Muscle of back (tissue), 11 donors: ENCODE measurements around the gene RELL1. TPM values are rescaled to one million over a fixed set of nuclear protein-coding genes. Genes with fewer than 3 reads are reported as not detected.
A peak's percentile ranks its signal among the peaks of the same experiment; 100 is the strongest.
"Not testable (repeated sequence)": the region's sequence is repeated elsewhere in the genome, so short reads cannot be mapped to it uniquely, and the experiment has no call there.

Experiments used
- DNase-seq, 3 donors: peaks; one replicate each; pipeline versions ENCODE4 v3.0.0 to v3.0.0-alpha.2; 2013
- polyA plus RNA-seq, 10 donors: library from polyadenylated mRNA; unstranded; fragments of 120-200 nt; gene quantifications; one replicate each; pipeline ENCODE4 v1.2.1, GENCODE V29; 2013; ENCODE audit not compliant: insufficient read length in 10 of 10

RELL1 gene
- polyA plus RNA-seq, 10 donors = 10.3 to 15.8 (median 13.9) TPM

GRCh38 chr4:37693450-37694190 lies 7.4 kb upstream of the RELL1 start:
- peak in 1 of 3 donors; percentile 77 for DNase-seq

DNA sequence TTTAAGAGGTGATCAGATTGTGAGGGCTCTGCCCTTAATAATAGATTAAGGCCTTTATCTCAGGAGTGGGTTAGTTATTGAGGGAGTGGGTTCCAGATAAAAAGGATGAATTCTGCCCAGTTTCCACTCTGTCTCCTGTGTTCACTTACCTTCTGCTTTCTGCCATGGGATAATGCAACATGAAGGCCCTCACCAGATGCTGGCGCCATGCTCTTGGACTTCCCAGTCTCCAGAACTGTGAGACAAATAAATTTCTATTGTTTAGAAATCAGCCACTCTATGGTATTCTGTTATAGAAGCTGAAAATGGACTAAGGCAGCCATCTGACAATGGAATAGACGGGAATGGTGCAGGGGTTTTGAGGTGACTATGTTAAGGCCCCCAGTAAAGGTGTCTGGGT lies 6.9 kb upstream of the RELL1 start:
- no peak for DNase-seq

GRCh38 chr4:37690976-37691375 lies 4.8 kb upstream of the RELL1 start:
- DNase-seq = no peak

GRCh38 chr4:37689353-37690095 lies 3.3 kb upstream of the RELL1 start:
- DNase-seq = no peak

DNA sequence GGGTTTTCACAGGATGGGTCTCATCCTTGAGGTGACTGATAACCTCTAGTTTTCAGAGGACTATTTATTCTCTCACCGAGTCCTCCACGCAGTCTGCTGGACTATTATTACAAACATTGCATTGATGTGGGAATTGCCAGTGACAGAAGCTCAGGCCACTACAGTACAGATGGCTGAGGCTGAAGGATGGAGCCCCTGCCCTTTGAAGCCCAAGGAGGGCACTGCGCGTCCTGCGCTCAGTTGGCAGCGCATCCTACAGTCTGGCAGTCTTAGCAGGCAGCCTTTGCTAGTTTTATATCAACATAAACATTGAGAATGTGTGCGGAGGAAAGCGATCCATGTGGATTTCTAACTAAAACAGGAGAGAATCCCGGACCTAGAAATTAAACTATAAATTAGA lies 1.5 kb upstream of the RELL1 start:
- DNase-seq = no peak

GRCh38 chr4:37687194-37687562 lies 1.0 kb upstream of the RELL1 start:
- no peak for DNase-seq

- DNase-seq = peak in 2 of 3 donors; percentile 35 to 59
These were observed 278 bp downstream of the RELL1 start for GRCh38 chr4:37685823-37686372.

DNA sequence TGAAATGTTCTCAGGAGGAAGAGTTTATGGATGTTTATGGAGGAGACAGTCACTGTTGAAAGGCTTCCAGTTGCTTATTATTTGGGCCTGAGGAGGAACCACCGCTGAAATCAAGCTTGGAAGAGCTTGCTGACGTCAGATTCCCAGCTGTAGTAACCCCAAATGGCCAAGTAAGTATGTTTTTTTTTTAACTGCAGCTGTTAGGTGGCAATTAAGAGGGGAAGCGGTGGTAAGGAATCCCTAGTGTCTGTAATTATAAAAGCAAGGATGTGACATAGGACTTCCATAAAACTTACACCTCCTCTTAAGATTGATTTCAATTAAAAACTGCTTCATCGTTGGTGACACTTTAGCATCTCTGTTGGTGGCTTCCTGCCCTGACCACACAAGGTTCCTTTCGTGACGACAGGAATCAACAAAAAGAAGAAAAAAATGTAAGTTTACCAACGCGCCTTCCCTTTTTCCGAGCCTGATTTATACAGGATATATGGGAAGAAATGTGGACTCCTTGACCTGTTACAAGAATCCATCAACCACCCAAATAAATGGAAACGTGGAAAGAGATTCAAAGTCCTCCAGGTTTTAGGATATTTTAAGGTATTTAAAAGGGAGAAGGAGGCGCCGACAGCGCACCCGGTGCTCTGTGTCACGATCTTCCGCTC lies 884 bp downstream of the RELL1 start:
- peak; percentile 63 to 87 (median 79) for DNase-seq

- DNase-seq = no peak
These were observed 2.0 kb downstream of the RELL1 start for GRCh38 chr4:37684154-37684553.

GRCh38 chr4:37682701-37683401 lies 3.3 kb downstream of the RELL1 start:
- no peak for DNase-seq

- DNase-seq = no peak
These were observed 6.1 kb downstream of the RELL1 start for GRCh38 chr4:37680089-37680488.

DNA sequence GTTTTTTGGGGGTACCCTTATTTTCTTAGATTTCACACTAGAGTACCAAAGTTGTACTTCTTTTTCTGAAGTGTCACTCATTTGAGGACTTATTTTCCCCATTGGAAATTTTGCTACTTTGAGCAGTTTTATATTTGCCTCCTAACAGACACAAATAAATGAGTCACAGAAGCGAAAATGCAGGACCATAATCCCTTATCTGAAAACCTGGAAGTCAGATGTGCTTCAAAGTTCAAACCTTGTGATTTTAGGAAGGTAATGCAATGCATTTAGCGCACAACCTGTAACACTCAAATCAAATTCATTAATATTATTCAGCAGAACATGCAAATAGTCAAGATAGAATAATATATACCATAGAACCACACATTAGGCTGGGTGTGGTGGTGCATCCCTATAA lies 6.9 kb downstream of the RELL1 start:
- no peak for DNase-seq

GRCh38 chr4:37678624-37679023 lies 7.6 kb downstream of the RELL1 start:
- no peak for DNase-seq

GRCh38 chr4:37675587-37676290 lies 10.4 kb downstream of the RELL1 start:
- DNase-seq = no peak

DNA sequence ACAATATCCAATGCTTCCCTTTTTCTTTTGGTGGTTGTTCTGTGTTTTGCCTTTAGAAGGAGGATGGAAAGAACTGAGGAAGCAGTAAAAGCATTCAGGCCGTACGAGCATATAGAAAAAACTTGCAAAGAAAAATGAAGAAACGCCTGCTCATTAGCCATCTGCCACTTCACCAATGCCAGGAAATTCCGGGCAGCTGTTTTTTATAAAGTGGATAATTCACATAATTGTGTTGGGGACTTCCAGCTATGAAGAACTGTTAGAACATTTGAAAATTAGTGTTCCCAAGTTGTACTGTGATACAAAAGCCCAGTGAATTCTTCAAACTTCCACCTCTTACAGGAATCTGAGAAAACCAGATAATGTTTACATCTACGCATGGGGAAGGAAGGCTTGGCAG lies 11.7 kb downstream of the RELL1 start:
- DNase-seq = peak in 1 of 3 donors; percentile 54

DNA sequence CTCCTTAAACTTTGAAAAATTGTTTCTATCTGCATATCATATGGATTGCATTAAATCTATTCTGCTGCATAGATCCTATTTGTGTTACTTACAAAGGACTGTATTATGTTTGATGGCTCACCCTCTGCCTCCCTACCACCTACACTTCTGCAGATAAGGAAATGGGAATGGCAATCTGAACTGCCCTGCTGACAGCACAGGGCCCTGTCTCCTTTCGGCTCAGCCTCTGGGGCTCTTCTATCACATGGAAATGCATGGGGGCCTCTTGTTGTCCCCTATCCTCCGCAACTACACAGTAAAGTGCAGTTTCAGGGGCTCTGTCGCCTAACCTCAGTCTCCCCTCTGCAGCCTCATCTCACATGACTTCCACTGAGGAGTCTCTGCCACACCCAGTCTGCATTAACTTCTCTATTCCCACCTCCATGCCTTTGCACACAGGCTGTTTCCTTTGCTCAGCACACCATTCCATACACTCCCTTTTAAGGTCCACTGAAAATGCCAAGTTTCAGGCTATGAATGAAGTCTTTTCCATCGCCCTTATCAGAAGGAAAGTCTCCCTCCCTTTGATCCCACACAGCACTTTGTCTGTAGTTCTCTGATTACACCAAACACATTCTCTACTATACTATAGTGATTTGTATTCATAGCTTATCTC lies 12.5 kb downstream of the RELL1 start:
- DNase-seq = no peak

- no peak for DNase-seq
These were observed 15.1 kb downstream of the RELL1 start for GRCh38 chr4:37671072-37671471.

DNA sequence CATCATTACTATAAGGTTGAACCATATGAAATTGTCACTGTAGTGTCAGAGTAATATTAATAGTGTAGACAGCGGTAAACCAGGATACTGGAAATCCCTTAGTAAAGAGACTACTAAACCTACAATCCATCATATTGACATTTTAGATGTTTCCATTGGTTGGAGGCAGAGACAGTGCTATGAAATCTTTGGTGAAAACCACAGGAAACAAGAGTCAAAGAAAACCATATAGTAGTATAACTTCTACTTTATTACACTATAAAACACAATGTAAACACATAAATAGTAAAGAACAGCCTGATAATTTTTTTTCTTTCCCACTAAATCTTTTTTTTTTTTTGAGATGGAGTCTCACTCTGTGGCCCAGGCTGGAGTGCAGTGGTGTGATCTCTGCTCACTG lies 15.9 kb downstream of the RELL1 start:
- DNase-seq = no peak

- DNase-seq = not testable (repeated sequence)
These were observed 17.1 kb downstream of the RELL1 start for GRCh38 chr4:37669124-37669523.

DNA sequence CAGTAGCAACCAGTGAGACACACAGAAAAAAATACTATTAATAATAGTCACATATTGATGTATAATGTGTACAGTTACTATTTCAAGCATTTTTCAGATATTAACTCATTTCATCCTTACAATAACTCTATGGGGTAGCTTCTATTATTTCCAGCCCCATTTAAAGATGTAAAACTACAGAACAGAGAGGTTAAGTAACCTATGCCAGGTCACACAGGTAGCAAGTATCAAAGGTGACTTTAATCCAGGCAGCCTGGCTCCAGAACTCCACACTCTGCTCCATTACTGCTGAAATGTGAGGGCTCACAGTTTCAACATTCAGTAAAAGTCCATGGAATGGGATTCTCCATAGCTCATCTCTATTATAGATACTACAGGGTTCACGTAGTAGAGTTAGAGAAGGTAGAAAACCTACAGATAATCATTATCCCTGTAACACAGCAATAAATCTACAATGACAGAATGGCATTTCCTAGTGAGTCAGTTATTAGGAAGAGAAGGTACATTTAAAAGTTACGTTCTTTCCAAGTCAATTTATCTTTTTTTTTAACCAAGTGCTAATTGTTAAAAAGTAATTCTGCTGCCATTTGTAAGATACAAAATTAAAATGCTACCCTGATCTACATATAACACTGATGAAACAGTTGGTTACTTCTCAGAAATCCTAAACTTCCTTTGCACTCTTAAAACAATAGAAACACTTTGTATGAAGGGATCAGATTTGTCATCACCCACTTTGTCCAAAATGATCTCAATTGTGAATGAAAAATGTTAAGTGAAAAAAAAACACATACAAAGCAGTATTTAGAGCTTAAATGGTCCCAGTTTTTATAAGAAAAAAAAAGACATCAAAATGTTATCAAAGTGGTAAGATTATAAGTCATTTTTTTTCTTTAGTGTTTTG lies 18.7 kb downstream of the RELL1 start:
- DNase-seq = no peak
